ENCODE data around the gene SETDB1. TPM values are rescaled to one million over a fixed set of nuclear protein-coding genes. Genes with fewer than 3 reads are reported as not detected.

SETDB1 gene
- total and polyA plus RNA-seq, 2 of the 8 experiments (the other 6 are each of a cell fraction or from before 2014, with no cell fraction given): 27.5 to 48.8 TPM

GRCh38 chr1:150912623-150913022 is 13.5 kb upstream of the SETDB1 start (continued):
- no peak for TF ChIP-seq CHD7 (IDR thresholded peaks at IDR 0.05; ENCODE audit: insufficient replicate concordance, low read length)
- no peak for TF ChIP-seq RFX5 (IDR thresholded peaks at IDR 0.05; ENCODE audit: borderline replicate concordance, low read depth, low read length)

All from H1 (cell line).